GM23338 (cell line): ENCODE results near the gene IDE. TPM values are rescaled to one million over a fixed set of nuclear protein-coding genes. Genes with fewer than 3 reads are reported as not detected.
A peak's percentile ranks its signal among the peaks of the same experiment; 100 is the strongest.
"Not testable (repeated sequence)": the region's sequence is repeated elsewhere in the genome, so short reads cannot be mapped to it uniquely, and the experiment has no call there.

Source experiments
- ATAC-seq: fragments of 200-7000 bp; cut with Tn5 transposase; 3 replicates; pipeline ENCODE4 v1.9.1; 2020
- DNase-seq: peaks from one replicate; pipeline ENCODE4 v3.0.0-alpha.2; 2015; ENCODE audit warnings: low spot score
- H2AFZ ChIP-seq: fragments of 200-600 bp; sonication (generic); 2 replicates; pipeline ENCODE4 v1.8.0; 2016; ENCODE audit warnings: antibody characterized with exemption, mild to moderate bottlenecking, moderate library complexity
- H3F3A ChIP-seq: fragments of 200-600 bp; sonication (generic); replicated peaks from 2 replicates; pipeline ENCODE4 v1.8.0; 2017; ENCODE audit warnings: antibody characterized with exemption, mixed run types, low read depth
- H3K27ac ChIP-seq: fragments of 200-600 bp; sonication (generic); 2 replicates; pipeline ENCODE4 v1.6.1; 2016; ENCODE audit warnings: low read depth
- H3K27me3 ChIP-seq: fragments of 200-600 bp; sonication (generic); 2 replicates; pipeline ENCODE4 v1.8.0; 2016; ENCODE audit warnings: mild to moderate bottlenecking, mixed run types, moderate library complexity; ENCODE audit not compliant: insufficient read depth
- H3K36me3 ChIP-seq: fragments of 200-600 bp; sonication (generic); 2 replicates; pipeline ENCODE4 v1.8.0; 2016; ENCODE audit warnings: mild to moderate bottlenecking; ENCODE audit not compliant: insufficient read depth
- H3K4me1 ChIP-seq: fragments of 200-600 bp; sonication (generic); 2 replicates; pipeline ENCODE4 v1.8.0; 2016; ENCODE audit warnings: mild to moderate bottlenecking, moderate library complexity; ENCODE audit not compliant: insufficient read depth
- H3K4me2 ChIP-seq: fragments of 200-600 bp; sonication (generic); 2 replicates; pipeline ENCODE4 v1.7.1; 2017; ENCODE audit warnings: mixed run types
- H3K4me3 ChIP-seq: fragments of 200-600 bp; sonication (generic); 2 replicates; pipeline ENCODE4 v1.6.1; 2016; ENCODE audit warnings: mixed run types
- H3K79me2 ChIP-seq: fragments of 200-600 bp; sonication (generic); replicated peaks from 2 replicates; pipeline ENCODE4 v1.8.0; 2017; ENCODE audit warnings: mild to moderate bottlenecking; ENCODE audit not compliant: insufficient read depth
- H3K9me2 ChIP-seq: fragments of 200-600 bp; sonication (generic); 2 replicates; pipeline ENCODE4 v1.8.0; 2017; ENCODE audit not compliant: insufficient read depth
- H4K20me1 ChIP-seq: fragments of 200-600 bp; sonication (generic); replicated peaks from 2 replicates; pipeline ENCODE4 v1.8.0; 2017; ENCODE audit warnings: mild to moderate bottlenecking; ENCODE audit not compliant: insufficient read depth
- H3K27ac Mint-ChIP-seq: 2 replicates; pipeline ENCODE4 v1.8.0; 2020; ENCODE audit warnings: inconsistent platforms, mild to moderate bottlenecking, moderate library complexity, mixed read lengths
- H3K27me3 Mint-ChIP-seq: 3 replicates; pipeline ENCODE4 v1.8.0; 2022; ENCODE audit warnings: low read depth, mild to moderate bottlenecking, moderate library complexity, mixed read lengths, inconsistent platforms; ENCODE audit not compliant: insufficient read depth, poor library complexity
- H3K36me3 Mint-ChIP-seq: 3 replicates; pipeline ENCODE4 v1.8.0; 2021; ENCODE audit warnings: low read depth, mild to moderate bottlenecking, inconsistent platforms, moderate library complexity, mixed read lengths
- H3K4me1 Mint-ChIP-seq: 3 replicates; pipeline ENCODE4 v1.8.0; 2020; ENCODE audit warnings: mild to moderate bottlenecking, inconsistent platforms, mixed read lengths
- H3K4me3 Mint-ChIP-seq: 3 replicates; pipeline ENCODE4 v1.8.0; 2021; ENCODE audit warnings: moderate library complexity, mild to moderate bottlenecking, inconsistent platforms, mixed read lengths
- H3K9me3 Mint-ChIP-seq: 3 replicates; pipeline ENCODE4 v1.8.0; 2020; ENCODE audit warnings: moderate library complexity, mild to moderate bottlenecking, inconsistent platforms, mixed read lengths
- CTCF ChIP-seq, 2 experiments: fragments of 200-600 bp in 1 of 2; sonication (generic) in 1 of 2; conservative IDR thresholded peaks; 2 replicates each; pipeline versions ENCODE4 v1.5.1 to v1.6.1; 2016 to 2017; ENCODE audit warnings: antibody characterized with exemption in 2 of 2, low read depth in 2 of 2, mild to moderate bottlenecking in 2 of 2, moderate library complexity in 1 of 2
- EZH2phosphoT487 ChIP-seq: fragments of 200-600 bp; sonication (generic); IDR thresholded peaks from one replicate; pipeline ENCODE4 v1.8.1; 2018; ENCODE audit warnings: antibody characterized with exemption; ENCODE audit not compliant: unreplicated experiment
- NANOG ChIP-seq: IDR thresholded peaks from 2 replicates; pipeline ENCODE4 v1.6.1; 2016; ENCODE audit warnings: antibody characterized with exemption, borderline replicate concordance
- POLR2AphosphoS5 ChIP-seq: IDR thresholded peaks from 2 replicates; pipeline ENCODE4 v1.6.1; 2016; ENCODE audit warnings: antibody characterized with exemption, low read depth
- polyA plus RNA-seq: library from polyadenylated mRNA; unstranded; fragments of >200 nt; fragmentation: Nextera tagmentation; extraction: Ambion mirVana; gene quantifications from 2 replicates; pipeline ENCODE4 v1.2.1, GENCODE V29; 2016
- total RNA-seq: library from RNA; depleted of rRNA; stranded (reverse); fragments of >200 nt; shearing (Covaris generic); gene quantifications from 2 replicates; pipeline ENCODE4 v1.2.3, GENCODE V29; 2014
- TF ChIP-seq, protein P1 (sequence below): IDR thresholded peaks from 2 replicates; pipeline ENCODE4 v1.6.1; 2016; ENCODE audit warnings: antibody characterized with exemption

IDE gene
- total and polyA plus RNA-seq, 2 experiments from 2014 or later, result 12.9 to 36.3 TPM

GRCh38 chr10:92590623-92591549 lies 17.0 kb upstream of the IDE start:
- peak overlapping the region; percentile 88 for H2AFZ ChIP-seq
- peak overlapping the region; percentile 92 for H3K27ac ChIP-seq
- H3K9me2 ChIP-seq, result no peaks in the 10 kb centered on the region
- Mint-ChIP-seq H3K36me3 (no peaks in the 10 kb centered on the region), H3K4me1 (peaks cover 32% of the 10 kb centered on the region), H3K27me3 (peaks cover 2% of the 10 kb centered on the region), H3K4me3 (peak overlapping the region; percentile 96), H3K27ac (peak overlapping the region; percentile 99), H3K9me3 (no peaks in the 10 kb centered on the region; the same call in 2 of the 3 replicates)
- peak overlapping the region; percentile 81 for H3K4me2 ChIP-seq
- no peaks in the 10 kb centered on the region for H3K36me3 ChIP-seq
- peak; percentile 43 to 54 for TF ChIP-seq CTCF (conservative IDR thresholded peaks at IDR 0.05; ENCODE audit: low read depth in 2 of 2)
- TF ChIP-seq POLR2AphosphoS5, result no peak
- H3K4me3 ChIP-seq, result peak overlapping the region; percentile 73
- ATAC-seq, result peak; percentile 10
- peaks cover 18% of the 10 kb centered on the region for H4K20me1 ChIP-seq
- DNase-seq, result peak; percentile 72
- H3K27me3 ChIP-seq, result no peaks in the 10 kb centered on the region
- H3K4me1 ChIP-seq, result peaks cover 18% of the 10 kb centered on the region
- peaks cover 4% of the 10 kb centered on the region; the same call in 1 of the 2 replicates for H3F3A ChIP-seq
- H3K79me2 ChIP-seq, result peaks cover 28% of the 10 kb centered on the region

DNA sequence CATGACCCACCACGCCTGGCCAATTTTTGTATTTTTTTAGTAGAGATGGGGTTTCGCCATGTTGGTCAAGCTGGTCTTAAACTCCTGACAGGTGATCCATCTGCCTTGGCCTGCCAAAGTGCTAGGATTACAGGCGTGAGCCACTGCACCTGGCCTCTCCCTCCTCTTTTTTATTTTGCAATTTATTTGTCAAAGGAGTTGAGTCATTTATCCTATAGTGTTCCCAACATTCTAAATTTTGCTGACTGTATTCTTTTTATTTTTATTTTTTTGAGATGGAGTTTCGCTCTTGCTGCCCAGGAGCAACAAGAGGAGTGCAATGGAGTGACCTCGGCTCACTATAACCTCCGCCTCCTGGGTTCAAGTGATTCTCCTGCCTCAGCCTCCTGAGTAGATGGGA lies 8.5 kb upstream of the IDE start:
- ATAC-seq, H3K4me3 ChIP-seq, H4K20me1 ChIP-seq, H3K27me3 Mint-ChIP-seq, H3K9me2 ChIP-seq, H3K27ac ChIP-seq, H2AFZ ChIP-seq, H3K36me3 Mint-ChIP-seq, H3K36me3 ChIP-seq, H3K4me1 ChIP-seq, H3F3A ChIP-seq, H3K27me3 ChIP-seq, DNase-seq, H3K4me3 Mint-ChIP-seq, H3K9me3 Mint-ChIP-seq, H3K79me2 ChIP-seq, H3K27ac Mint-ChIP-seq, H3K4me1 Mint-ChIP-seq, H3K4me2 ChIP-seq: not testable (repeated sequence)

DNA sequence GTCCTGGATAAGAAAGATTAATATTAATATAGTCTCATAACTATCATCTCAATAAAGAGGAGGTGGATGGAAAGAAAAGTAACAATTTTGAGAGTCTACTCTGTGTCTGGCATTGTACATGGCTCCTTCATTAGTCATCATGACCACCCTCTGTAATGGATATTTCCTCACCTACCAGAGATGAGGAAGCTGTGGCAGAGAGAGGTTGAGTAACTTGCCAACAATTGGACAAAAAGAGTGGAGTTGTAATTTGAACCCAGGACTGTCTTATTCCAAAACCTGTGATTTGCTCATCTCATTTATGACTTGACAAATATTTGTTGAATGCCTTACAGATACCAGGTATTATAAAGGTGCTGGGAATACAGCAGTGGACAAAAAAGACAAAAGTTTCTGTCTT lies 2.1 kb upstream of the IDE start:
- no peak for ATAC-seq
- Mint-ChIP-seq H3K27ac (no peak overlapping the region), H3K4me3 (no peak overlapping the region), H3K9me3 (no peaks in the 10 kb centered on the region), H3K27me3 (peaks cover 4% of the 10 kb centered on the region), H3K4me1 (peaks cover 25% of the 10 kb centered on the region), H3K36me3 (no peaks in the 10 kb centered on the region)
- Histone ChIP-seq H3K4me1 (peaks cover 27% of the 10 kb centered on the region), H3K36me3 (no peaks in the 10 kb centered on the region), H3K4me2 (no peak overlapping the region), H3K9me2 (no peaks in the 10 kb centered on the region), H3K79me2 (peaks cover 23% of the 10 kb centered on the region), H4K20me1 (peaks cover 19% of the 10 kb centered on the region), H3K27me3 (peaks cover 9% of the 10 kb centered on the region), H3K27ac (no peak overlapping the region), H3F3A (peaks cover 7% of the 10 kb centered on the region; the same call in 1 of the 2 replicates), H3K4me3 (no peak overlapping the region), H2AFZ (no peak overlapping the region)
- no peak for DNase-seq
- no peak for TF ChIP-seq EZH2phosphoT487
- no peak for TF ChIP-seq POLR2AphosphoS5
- TF ChIP-seq NANOG, result no peak
- TF ChIP-seq CTCF (conservative IDR thresholded peaks at IDR 0.05; ENCODE audit: low read depth in 2 of 2), result no peak
- TF ChIP-seq, protein P1, sequence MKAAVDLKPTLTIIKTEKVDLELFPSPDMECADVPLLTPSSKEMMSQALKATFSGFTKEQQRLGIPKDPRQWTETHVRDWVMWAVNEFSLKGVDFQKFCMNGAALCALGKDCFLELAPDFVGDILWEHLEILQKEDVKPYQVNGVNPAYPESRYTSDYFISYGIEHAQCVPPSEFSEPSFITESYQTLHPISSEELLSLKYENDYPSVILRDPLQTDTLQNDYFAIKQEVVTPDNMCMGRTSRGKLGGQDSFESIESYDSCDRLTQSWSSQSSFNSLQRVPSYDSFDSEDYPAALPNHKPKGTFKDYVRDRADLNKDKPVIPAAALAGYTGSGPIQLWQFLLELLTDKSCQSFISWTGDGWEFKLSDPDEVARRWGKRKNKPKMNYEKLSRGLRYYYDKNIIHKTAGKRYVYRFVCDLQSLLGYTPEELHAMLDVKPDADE, result no peak
